ENCODE data around the gene CCDC181.
"Not testable (repeated sequence)": the region's sequence is repeated elsewhere in the genome, so short reads cannot be mapped to it uniquely, and the experiment has no call there.

- TF ChIP-seq CTCF (IDR thresholded peaks at IDR 0.05; ENCODE audit: poor library complexity); EZH2 (IDR thresholded peaks at IDR 0.05; ENCODE audit: borderline replicate concordance): not testable (repeated sequence)
Measured at GRCh38 chr1:169408340-169408739, 18.9 kb downstream of the CCDC181 start.
